Loucy (cell line): ENCODE data around the gene TMEM204.

ENCODE experiments used
- EZH2phosphoT487 ChIP-seq: fragments of 200-600 bp; IDR thresholded peaks from 2 replicates; pipeline ENCODE4 v1.6.1; 2018; ENCODE audit warnings: antibody characterized with exemption, mild to moderate bottlenecking, moderate library complexity, borderline replicate concordance
- TF ChIP-seq, protein P1 (sequence below): fragments of 200-600 bp; sonication (generic); conservative IDR thresholded peaks from 2 replicates; pipeline ENCODE4 v1.5.1; 2014; ENCODE audit warnings: mild to moderate bottlenecking, antibody characterized with exemption, low read length

DNA sequence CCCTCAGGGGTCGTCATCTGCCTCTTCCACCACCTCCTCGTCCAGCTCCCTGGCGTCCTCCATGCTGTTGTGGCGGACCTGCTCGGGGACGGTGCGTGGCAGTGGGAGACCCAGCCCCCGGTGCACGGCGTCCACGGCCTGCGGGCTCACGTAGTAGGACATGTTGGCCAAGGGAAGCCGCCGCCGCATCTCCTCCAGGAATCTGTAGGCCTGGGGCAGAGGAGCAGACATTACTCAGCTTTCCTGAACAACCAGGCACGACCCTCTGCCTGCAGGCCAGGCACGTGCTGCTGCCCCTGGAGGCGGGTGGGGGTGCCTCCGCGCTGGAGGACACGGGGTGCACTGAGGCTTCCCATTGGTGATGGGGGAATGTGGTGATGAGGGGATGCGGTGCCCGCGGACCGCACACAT is 22.5 kb upstream of the TMEM204 start:
- TF ChIP-seq, protein P1, sequence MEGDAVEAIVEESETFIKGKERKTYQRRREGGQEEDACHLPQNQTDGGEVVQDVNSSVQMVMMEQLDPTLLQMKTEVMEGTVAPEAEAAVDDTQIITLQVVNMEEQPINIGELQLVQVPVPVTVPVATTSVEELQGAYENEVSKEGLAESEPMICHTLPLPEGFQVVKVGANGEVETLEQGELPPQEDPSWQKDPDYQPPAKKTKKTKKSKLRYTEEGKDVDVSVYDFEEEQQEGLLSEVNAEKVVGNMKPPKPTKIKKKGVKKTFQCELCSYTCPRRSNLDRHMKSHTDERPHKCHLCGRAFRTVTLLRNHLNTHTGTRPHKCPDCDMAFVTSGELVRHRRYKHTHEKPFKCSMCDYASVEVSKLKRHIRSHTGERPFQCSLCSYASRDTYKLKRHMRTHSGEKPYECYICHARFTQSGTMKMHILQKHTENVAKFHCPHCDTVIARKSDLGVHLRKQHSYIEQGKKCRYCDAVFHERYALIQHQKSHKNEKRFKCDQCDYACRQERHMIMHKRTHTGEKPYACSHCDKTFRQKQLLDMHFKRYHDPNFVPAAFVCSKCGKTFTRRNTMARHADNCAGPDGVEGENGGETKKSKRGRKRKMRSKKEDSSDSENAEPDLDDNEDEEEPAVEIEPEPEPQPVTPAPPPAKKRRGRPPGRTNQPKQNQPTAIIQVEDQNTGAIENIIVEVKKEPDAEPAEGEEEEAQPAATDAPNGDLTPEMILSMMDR: no peak
- TF ChIP-seq EZH2phosphoT487: no peak
